Measurements from ENCODE around the gene CAPN2. TPM values are rescaled to one million over a fixed set of nuclear protein-coding genes. Genes with fewer than 3 reads are reported as not detected.

The CAPN2 gene
- polyA plus RNA-seq, 4 donors: 47.0 to 115 (median 68.8) TPM

DNA sequence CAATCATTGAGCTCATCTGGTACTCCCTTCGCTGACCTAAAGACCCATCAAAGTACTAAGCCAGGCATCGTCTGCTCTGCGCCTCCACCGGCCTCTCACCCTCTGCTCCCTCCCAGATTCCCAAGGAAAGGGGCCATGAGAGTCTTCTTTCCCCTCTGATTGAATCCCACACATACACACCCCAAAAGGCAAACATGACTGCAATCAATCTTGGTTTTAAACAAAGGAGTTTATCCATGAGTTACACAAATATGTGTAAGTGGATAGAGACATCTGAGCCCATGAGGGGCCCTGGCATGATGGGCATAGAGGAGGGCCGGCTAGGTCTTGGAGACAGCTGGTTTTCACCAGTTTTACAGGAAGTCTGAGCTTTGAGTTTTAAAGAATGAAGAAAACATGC is 50.9 kb downstream of the CAPN2 start:
- no peaks in the 10 kb centered on the region for H3K27me3 ChIP-seq (ENCODE audit: control insufficient read depth in 3 of 3, insufficient read depth in 3 of 3, low read length in 3 of 3)
- FAIRE-seq (no peak), DNase-seq (no peak)

DNA sequence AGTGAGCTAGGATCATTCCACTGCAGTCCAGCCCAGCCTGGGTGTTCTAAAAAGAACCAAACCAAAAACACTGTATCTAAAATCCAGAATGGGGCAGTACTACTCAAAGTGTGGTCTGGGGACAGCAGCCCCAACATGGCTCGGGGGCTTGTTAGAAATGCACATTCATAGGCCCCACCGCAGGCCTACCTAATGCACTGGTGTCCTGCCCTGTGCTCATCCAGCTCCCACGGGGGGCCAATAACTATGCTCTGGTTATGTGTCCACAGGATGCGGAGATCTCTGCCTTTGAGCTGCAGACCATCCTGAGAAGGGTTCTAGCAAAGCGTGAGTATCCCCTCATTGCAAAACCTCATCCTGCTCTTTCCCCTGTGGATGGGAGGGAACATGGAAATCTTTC is 51.5 kb downstream of the CAPN2 start:
- FAIRE-seq: no peak

More for the DNA sequence above, 50.9 kb downstream of the CAPN2 start:
- H3K9me3 ChIP-seq (ENCODE audit: control insufficient read depth in 2 of 2, insufficient read depth in 1 of 2, low read depth in 1 of 2, low read length in 1 of 2): no peaks in the 10 kb centered on the region
- H3K4me3 ChIP-seq (ENCODE audit: low read depth in 1 of 3, low read length in 3 of 3): no peak overlapping the region
- H3K36me3 ChIP-seq (ENCODE audit: control insufficient read depth in 3 of 3, insufficient read depth in 2 of 3, low read depth in 1 of 3, low read length in 3 of 3): peaks cover 9 to 63% (median 11%) of the 10 kb centered on the region in 3 donors
- 95 to 99% (median 97%) methylated on average over 5 of the region's 5 CpGs for WGBS, 3 donors
- no peak overlapping the region for H3K27ac ChIP-seq (ENCODE audit: low read depth in 1 of 3, low read length in 2 of 3)
- H3K4me1 ChIP-seq (ENCODE audit: control insufficient read depth in 3 of 3, insufficient read depth in 2 of 3, low read depth in 1 of 3, low read length in 2 of 3): peaks cover 0 to 15% (median 0%) of the 10 kb centered on the region in 3 donors

GRCh38 chr1:223765036-223765718 is 52.8 kb downstream of the CAPN2 start:
- FAIRE-seq: no peak
- Histone ChIP-seq H3K4me3 (ENCODE audit: low read depth in 1 of 3, low read length in 3 of 3) (no peak overlapping the region), H3K36me3 (ENCODE audit: control insufficient read depth in 3 of 3, insufficient read depth in 2 of 3, low read depth in 1 of 3, low read length in 3 of 3) (peaks cover 10 to 57% (median 11%) of the 10 kb centered on the region in 3 donors), H3K4me1 (ENCODE audit: control insufficient read depth in 3 of 3, insufficient read depth in 2 of 3, low read depth in 1 of 3, low read length in 2 of 3) (peaks cover 0 to 15% (median 0%) of the 10 kb centered on the region in 3 donors), H3K27me3 (ENCODE audit: control insufficient read depth in 3 of 3, insufficient read depth in 3 of 3, low read length in 3 of 3) (no peaks in the 10 kb centered on the region), H3K27ac (ENCODE audit: low read depth in 1 of 3, low read length in 2 of 3) (peak overlapping the region in 1 of 3 donors; percentile 70), H3K9me3 (ENCODE audit: control insufficient read depth in 2 of 2, insufficient read depth in 1 of 2, low read depth in 1 of 2, low read length in 1 of 2) (no peaks in the 10 kb centered on the region)
- DNase-seq: peak; percentile 38 to 80
- WGBS, 3 donors: 14 to 56% (median 44%) methylated on average over 8 to 9 of the region's 9 CpGs

More for the DNA sequence above, 51.5 kb downstream of the CAPN2 start:
- H3K27ac ChIP-seq (ENCODE audit: low read depth in 1 of 3, low read length in 2 of 3): no peak overlapping the region
- H3K36me3 ChIP-seq (ENCODE audit: control insufficient read depth in 3 of 3, insufficient read depth in 2 of 3, low read depth in 1 of 3, low read length in 3 of 3): peaks cover 9 to 59% (median 11%) of the 10 kb centered on the region in 3 donors
- H3K4me3 ChIP-seq (ENCODE audit: low read depth in 1 of 3, low read length in 3 of 3): no peak overlapping the region
- H3K27me3 ChIP-seq (ENCODE audit: control insufficient read depth in 3 of 3, insufficient read depth in 3 of 3, low read length in 3 of 3): no peaks in the 10 kb centered on the region
- H3K9me3 ChIP-seq (ENCODE audit: control insufficient read depth in 2 of 2, insufficient read depth in 1 of 2, low read depth in 1 of 2, low read length in 1 of 2): no peaks in the 10 kb centered on the region
- DNase-seq: no peak
- H3K4me1 ChIP-seq (ENCODE audit: control insufficient read depth in 3 of 3, insufficient read depth in 2 of 3, low read depth in 1 of 3, low read length in 2 of 3): peaks cover 0 to 15% (median 0%) of the 10 kb centered on the region in 3 donors
- WGBS, 3 donors: 96 to 100% (median 98%) methylated on average over 5 of the region's 5 CpGs

DNA sequence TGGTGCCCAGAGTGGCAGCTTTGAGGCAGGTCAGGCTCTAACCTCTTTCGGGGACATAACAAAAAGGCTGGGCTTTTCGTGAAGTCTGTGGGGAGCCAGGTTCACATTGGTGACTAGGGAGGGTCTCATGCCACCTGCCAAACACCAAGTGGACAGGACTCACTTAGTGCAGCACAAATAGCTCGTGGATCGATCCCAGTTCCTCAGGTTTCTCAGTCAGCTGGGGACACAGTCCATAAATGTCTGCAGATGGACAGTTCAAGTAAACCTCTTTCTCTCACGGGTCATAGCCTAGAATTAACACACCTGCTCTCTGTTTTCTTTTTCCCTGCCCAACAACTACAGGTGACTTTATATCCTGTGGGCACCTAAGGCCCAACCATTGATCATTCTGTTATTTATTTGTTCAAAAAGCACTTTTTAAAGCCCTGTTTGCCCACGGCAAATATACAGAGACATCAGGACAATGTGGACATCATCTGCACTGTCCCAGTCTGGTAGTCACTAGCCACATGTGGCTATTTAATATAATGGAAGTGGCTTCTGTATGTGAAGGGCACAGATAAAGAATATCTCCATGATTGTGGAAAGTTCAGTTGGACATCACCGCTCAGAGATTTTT is 53.5 kb downstream of the CAPN2 start:
- H3K4me1 ChIP-seq (ENCODE audit: control insufficient read depth in 3 of 3, insufficient read depth in 2 of 3, low read depth in 1 of 3, low read length in 2 of 3): peaks cover 0 to 15% (median 0%) of the 10 kb centered on the region in 3 donors
- no peaks in the 10 kb centered on the region for H3K27me3 ChIP-seq (ENCODE audit: control insufficient read depth in 3 of 3, insufficient read depth in 3 of 3, low read length in 3 of 3)
- DNase-seq: no peak
- no peak overlapping the region for H3K4me3 ChIP-seq (ENCODE audit: low read depth in 1 of 3, low read length in 3 of 3)
- H3K36me3 ChIP-seq (ENCODE audit: control insufficient read depth in 3 of 3, insufficient read depth in 2 of 3, low read depth in 1 of 3, low read length in 3 of 3): peaks cover 10 to 54% (median 16%) of the 10 kb centered on the region in 3 donors
- no peaks in the 10 kb centered on the region for H3K9me3 ChIP-seq (ENCODE audit: control insufficient read depth in 2 of 2, insufficient read depth in 1 of 2, low read depth in 1 of 2, low read length in 1 of 2)
- WGBS, 3 donors: 41 to 70% (median 57%) methylated on average over 7 of the region's 7 CpGs
- H3K27ac ChIP-seq (ENCODE audit: low read depth in 1 of 3, low read length in 2 of 3): peak overlapping the region in 1 of 3 donors; percentile 70
- no peak for FAIRE-seq

DNA sequence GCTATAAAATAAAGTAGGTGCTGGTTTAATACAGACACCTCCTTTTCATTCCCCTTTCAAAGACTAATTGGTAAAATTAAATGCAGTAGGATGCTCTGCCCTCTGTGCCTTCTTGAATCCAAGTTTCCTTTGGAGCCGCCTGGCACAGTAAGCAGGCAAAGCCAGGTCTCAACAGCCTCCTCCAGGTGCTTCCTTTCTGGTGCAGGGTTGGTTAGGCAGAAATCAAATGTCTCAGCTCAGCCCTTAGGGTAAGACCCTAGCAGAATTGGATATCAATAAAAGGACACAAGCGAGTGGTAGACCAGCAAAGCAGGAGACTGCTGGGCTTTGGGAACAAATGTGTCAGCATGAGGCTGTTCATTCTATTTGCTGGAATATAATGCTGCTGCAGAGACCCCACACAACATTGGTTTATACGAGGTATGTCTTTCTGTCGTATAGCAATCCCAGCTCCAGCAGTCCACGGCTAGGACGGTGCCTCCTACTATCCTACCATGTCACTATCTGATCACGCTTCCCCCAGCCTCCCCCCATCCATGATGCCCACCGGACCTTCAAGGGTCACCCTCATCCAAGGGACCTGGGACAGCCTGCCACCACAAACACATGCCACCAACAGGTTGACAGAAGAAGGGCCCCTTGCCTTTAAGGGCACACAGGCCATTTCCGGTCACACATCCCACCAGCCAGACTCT is 58.4 kb downstream of the CAPN2 start:
- WGBS, 3 donors: 91 to 93% (median 93%) methylated on average over 9 of the region's 9 CpGs
- H3K27ac ChIP-seq (ENCODE audit: low read depth in 1 of 3, low read length in 2 of 3): peak overlapping the region in 2 of 3 donors; percentile 76 to 85
- no peak overlapping the region for H3K4me3 ChIP-seq (ENCODE audit: low read depth in 1 of 3, low read length in 3 of 3)
- no peaks in the 10 kb centered on the region for H3K27me3 ChIP-seq (ENCODE audit: control insufficient read depth in 3 of 3, insufficient read depth in 3 of 3, low read length in 3 of 3)
- FAIRE-seq (no peak), DNase-seq (no peak)
- no peaks in the 10 kb centered on the region for H3K9me3 ChIP-seq (ENCODE audit: control insufficient read depth in 2 of 2, insufficient read depth in 1 of 2, low read depth in 1 of 2, low read length in 1 of 2)
- H3K4me1 ChIP-seq (ENCODE audit: control insufficient read depth in 3 of 3, insufficient read depth in 2 of 3, low read depth in 1 of 3, low read length in 2 of 3): peaks cover 0 to 26% (median 3%) of the 10 kb centered on the region in 3 donors
- peaks cover 16 to 34% (median 26%) of the 10 kb centered on the region in 3 donors for H3K36me3 ChIP-seq (ENCODE audit: control insufficient read depth in 3 of 3, insufficient read depth in 2 of 3, low read depth in 1 of 3, low read length in 3 of 3)

DNA sequence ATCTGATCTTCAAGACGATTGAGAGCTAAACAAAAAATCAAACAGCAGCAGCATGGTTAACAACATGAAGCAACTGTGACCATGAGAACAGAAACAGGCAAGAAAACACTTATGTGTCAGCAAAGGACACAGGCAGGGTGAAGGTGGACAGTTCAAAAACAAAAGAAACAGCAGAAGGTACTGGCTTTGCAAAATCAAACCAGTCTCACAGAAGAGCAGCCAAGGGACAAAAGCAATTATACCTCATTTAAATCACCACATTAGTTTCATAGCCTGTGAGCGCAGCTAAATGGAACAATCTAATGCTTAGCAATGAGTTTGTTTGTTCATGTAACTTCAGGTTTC is 59.1 kb downstream of the CAPN2 start:
- 35 to 64% (median 36%) methylated on average over 2 of the region's 2 CpGs for WGBS, 3 donors
- Histone ChIP-seq H3K36me3 (ENCODE audit: control insufficient read depth in 3 of 3, insufficient read depth in 2 of 3, low read depth in 1 of 3, low read length in 3 of 3) (peaks cover 16 to 39% (median 29%) of the 10 kb centered on the region in 3 donors), H3K4me1 (ENCODE audit: control insufficient read depth in 3 of 3, insufficient read depth in 2 of 3, low read depth in 1 of 3, low read length in 2 of 3) (peaks cover 0 to 28% (median 3%) of the 10 kb centered on the region in 3 donors), H3K27ac (ENCODE audit: low read depth in 1 of 3, low read length in 2 of 3) (peak overlapping the region in 2 of 3 donors; percentile 76 to 85), H3K4me3 (ENCODE audit: low read depth in 1 of 3, low read length in 3 of 3) (no peak overlapping the region), H3K27me3 (ENCODE audit: control insufficient read depth in 3 of 3, insufficient read depth in 3 of 3, low read length in 3 of 3) (no peaks in the 10 kb centered on the region), H3K9me3 (ENCODE audit: control insufficient read depth in 2 of 2, insufficient read depth in 1 of 2, low read depth in 1 of 2, low read length in 1 of 2) (no peaks in the 10 kb centered on the region)
- FAIRE-seq: no peak
- no peak for DNase-seq

- FAIRE-seq (no peak), DNase-seq (peak; percentile 73 to 85)
- WGBS, 3 donors: 10 to 27% (median 25%) methylated on average over 16 of the region's 16 CpGs
- Histone ChIP-seq H3K27ac (ENCODE audit: low read depth in 1 of 3, low read length in 2 of 3) (peak overlapping the region in 2 of 3 donors; percentile 76 to 85), H3K36me3 (ENCODE audit: control insufficient read depth in 3 of 3, insufficient read depth in 2 of 3, low read depth in 1 of 3, low read length in 3 of 3) (peaks cover 17 to 40% (median 30%) of the 10 kb centered on the region in 3 donors), H3K4me1 (ENCODE audit: control insufficient read depth in 3 of 3, insufficient read depth in 2 of 3, low read depth in 1 of 3, low read length in 2 of 3) (peaks cover 0 to 32% (median 3%) of the 10 kb centered on the region in 3 donors), H3K9me3 (ENCODE audit: control insufficient read depth in 2 of 2, insufficient read depth in 1 of 2, low read depth in 1 of 2, low read length in 1 of 2) (no peaks in the 10 kb centered on the region), H3K27me3 (ENCODE audit: control insufficient read depth in 3 of 3, insufficient read depth in 3 of 3, low read length in 3 of 3) (no peaks in the 10 kb centered on the region), H3K4me3 (ENCODE audit: low read depth in 1 of 3, low read length in 3 of 3) (no peak overlapping the region)
Measured at GRCh38 chr1:223771814-223772770, 59.8 kb downstream of the CAPN2 start.

Measured in small intestine (tissue), 7 donors.